ENCODE measurements around the gene CPED1.

Gene CPED1

GRCh38 chr7:121334376-121334775, 345.9 kb downstream of the CPED1 start:
- no peak for TF ChIP-seq CTCF (IDR thresholded peaks at IDR 0.05; ENCODE audit: low read length, missing control alignments)
- no peak for DNase-seq (ENCODE audit: low read depth)
- no peak overlapping the region for H3K4me3 ChIP-seq (replicated peaks; ENCODE audit: low read depth, low read length)

- DNase-seq (ENCODE audit: low read depth): no peak
- no peak overlapping the region for H3K4me3 ChIP-seq (replicated peaks; ENCODE audit: low read depth, low read length)
- TF ChIP-seq CTCF (IDR thresholded peaks at IDR 0.05; ENCODE audit: low read length, missing control alignments): no peak
Measured at GRCh38 chr7:121334875-121335648, 346.6 kb downstream of the CPED1 start.

- no peak for TF ChIP-seq CTCF (IDR thresholded peaks at IDR 0.05; ENCODE audit: low read length, missing control alignments)
- no peak for DNase-seq (ENCODE audit: low read depth)
Measured at GRCh38 chr7:121336579-121336978, 348.1 kb downstream of the CPED1 start.

GRCh38 chr7:121337398-121337797, 348.9 kb downstream of the CPED1 start:
- peak; percentile 14 for TF ChIP-seq CTCF (IDR thresholded peaks at IDR 0.05; ENCODE audit: low read length, missing control alignments)
- H3K4me3 ChIP-seq (replicated peaks; ENCODE audit: low read depth, low read length): no peak overlapping the region
- DNase-seq (ENCODE audit: low read depth): peak; percentile 44

More at GRCh38 chr7:121336579-121336978, 348.1 kb downstream of the CPED1 start:
- no peak overlapping the region for H3K4me3 ChIP-seq (replicated peaks; ENCODE audit: low read depth, low read length)

GRCh38 chr7:121339082-121339481, 350.6 kb downstream of the CPED1 start:
- no peak for DNase-seq (ENCODE audit: low read depth)
- no peak overlapping the region for H3K4me3 ChIP-seq (replicated peaks; ENCODE audit: low read depth, low read length)
- no peak for TF ChIP-seq CTCF (IDR thresholded peaks at IDR 0.05; ENCODE audit: low read length, missing control alignments)

GRCh38 chr7:121341933-121342332, 353.4 kb downstream of the CPED1 start:
- H3K4me3 ChIP-seq (replicated peaks; ENCODE audit: low read depth, low read length): no peak overlapping the region
- TF ChIP-seq CTCF (IDR thresholded peaks at IDR 0.05; ENCODE audit: low read length, missing control alignments): no peak
- DNase-seq (ENCODE audit: low read depth): no peak

GRCh38 chr7:121342631-121343030, 354.1 kb downstream of the CPED1 start:
- no peak for TF ChIP-seq CTCF (IDR thresholded peaks at IDR 0.05; ENCODE audit: low read length, missing control alignments)
- DNase-seq (ENCODE audit: low read depth): no peak
- H3K4me3 ChIP-seq (replicated peaks; ENCODE audit: low read depth, low read length): no peak overlapping the region

Data from fibroblast of pulmonary artery (primary cell).